Measurements from ENCODE around the gene GHR.

GHR gene

DNA sequence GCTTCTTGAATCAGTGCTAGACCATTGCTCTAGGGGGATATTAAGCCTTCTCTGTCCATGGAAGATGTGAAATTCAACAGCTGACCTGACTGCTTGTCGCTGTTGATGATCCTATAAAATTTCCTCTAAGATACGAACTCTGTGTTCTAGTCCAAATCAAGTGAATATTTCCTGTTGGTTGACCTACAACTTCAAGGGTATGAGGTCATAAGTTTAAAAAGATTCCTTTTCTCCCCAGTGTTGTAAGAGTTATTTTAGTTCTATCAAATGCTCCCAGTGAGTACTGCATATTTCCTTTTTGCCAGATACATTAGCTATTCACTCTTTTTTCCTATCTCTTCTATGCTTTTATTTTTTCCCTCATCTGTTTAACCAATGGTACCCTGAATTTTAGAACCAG, 230.5 kb downstream of the GHR start:
- H3K4me3 ChIP-seq (replicated peaks; ENCODE audit: insufficient read depth, low read length): no peak overlapping the region
- TF ChIP-seq POLR2AphosphoS5 (IDR thresholded peaks at IDR 0.05; ENCODE audit: low read depth) (no peak), GABPA (IDR thresholded peaks at IDR 0.05; ENCODE audit: low read depth) (no peak), SPI1 (IDR thresholded peaks at IDR 0.05; ENCODE audit: borderline replicate concordance, low read depth) (no peak)
- TF ChIP-seq, protein P1, sequence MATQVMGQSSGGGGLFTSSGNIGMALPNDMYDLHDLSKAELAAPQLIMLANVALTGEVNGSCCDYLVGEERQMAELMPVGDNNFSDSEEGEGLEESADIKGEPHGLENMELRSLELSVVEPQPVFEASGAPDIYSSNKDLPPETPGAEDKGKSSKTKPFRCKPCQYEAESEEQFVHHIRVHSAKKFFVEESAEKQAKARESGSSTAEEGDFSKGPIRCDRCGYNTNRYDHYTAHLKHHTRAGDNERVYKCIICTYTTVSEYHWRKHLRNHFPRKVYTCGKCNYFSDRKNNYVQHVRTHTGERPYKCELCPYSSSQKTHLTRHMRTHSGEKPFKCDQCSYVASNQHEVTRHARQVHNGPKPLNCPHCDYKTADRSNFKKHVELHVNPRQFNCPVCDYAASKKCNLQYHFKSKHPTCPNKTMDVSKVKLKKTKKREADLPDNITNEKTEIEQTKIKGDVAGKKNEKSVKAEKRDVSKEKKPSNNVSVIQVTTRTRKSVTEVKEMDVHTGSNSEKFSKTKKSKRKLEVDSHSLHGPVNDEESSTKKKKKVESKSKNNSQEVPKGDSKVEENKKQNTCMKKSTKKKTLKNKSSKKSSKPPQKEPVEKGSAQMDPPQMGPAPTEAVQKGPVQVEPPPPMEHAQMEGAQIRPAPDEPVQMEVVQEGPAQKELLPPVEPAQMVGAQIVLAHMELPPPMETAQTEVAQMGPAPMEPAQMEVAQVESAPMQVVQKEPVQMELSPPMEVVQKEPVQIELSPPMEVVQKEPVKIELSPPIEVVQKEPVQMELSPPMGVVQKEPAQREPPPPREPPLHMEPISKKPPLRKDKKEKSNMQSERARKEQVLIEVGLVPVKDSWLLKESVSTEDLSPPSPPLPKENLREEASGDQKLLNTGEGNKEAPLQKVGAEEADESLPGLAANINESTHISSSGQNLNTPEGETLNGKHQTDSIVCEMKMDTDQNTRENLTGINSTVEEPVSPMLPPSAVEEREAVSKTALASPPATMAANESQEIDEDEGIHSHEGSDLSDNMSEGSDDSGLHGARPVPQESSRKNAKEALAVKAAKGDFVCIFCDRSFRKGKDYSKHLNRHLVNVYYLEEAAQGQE (IDR thresholded peaks at IDR 0.05; ENCODE audit: insufficient replicate concordance, low read depth): no peak
- TF ChIP-seq, protein P2, sequence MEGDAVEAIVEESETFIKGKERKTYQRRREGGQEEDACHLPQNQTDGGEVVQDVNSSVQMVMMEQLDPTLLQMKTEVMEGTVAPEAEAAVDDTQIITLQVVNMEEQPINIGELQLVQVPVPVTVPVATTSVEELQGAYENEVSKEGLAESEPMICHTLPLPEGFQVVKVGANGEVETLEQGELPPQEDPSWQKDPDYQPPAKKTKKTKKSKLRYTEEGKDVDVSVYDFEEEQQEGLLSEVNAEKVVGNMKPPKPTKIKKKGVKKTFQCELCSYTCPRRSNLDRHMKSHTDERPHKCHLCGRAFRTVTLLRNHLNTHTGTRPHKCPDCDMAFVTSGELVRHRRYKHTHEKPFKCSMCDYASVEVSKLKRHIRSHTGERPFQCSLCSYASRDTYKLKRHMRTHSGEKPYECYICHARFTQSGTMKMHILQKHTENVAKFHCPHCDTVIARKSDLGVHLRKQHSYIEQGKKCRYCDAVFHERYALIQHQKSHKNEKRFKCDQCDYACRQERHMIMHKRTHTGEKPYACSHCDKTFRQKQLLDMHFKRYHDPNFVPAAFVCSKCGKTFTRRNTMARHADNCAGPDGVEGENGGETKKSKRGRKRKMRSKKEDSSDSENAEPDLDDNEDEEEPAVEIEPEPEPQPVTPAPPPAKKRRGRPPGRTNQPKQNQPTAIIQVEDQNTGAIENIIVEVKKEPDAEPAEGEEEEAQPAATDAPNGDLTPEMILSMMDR (IDR thresholded peaks at IDR 0.05; ENCODE audit: insufficient read depth, low read length): no peak
- peaks cover 2% of the 10 kb centered on the region for H3K27me3 ChIP-seq (ENCODE audit: insufficient read depth, poor library complexity, severe bottlenecking)
- no peak overlapping the region for H3K27ac ChIP-seq (replicated peaks)
- no peak for DNase-seq (ENCODE audit: low read depth in 1 of 2, low spot score in 1 of 2)

DNA sequence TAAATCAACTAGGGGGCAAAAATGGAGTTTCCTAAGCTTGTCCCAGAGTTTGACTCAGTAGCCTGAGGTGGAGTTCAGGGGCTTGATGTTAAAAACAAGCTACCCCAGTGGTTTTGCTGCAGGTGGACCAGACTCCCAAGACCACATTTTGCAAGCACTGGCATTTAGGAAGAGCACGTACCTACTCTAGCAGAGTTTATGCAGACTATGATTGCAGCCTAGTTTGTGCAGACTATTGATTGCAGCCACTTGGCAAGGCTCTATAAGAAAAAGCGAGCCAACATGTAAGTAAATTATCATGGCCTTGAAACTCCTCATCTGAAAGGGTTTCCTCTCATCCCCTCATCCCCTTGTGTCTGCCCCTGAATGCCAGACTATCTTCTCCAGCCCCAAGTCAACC, 231.4 kb downstream of the GHR start:
- Histone ChIP-seq H3K4me3 (replicated peaks; ENCODE audit: insufficient read depth, low read length) (no peak overlapping the region), H3K27ac (replicated peaks) (no peak overlapping the region), H3K27me3 (ENCODE audit: insufficient read depth, poor library complexity, severe bottlenecking) (no peaks in the 10 kb centered on the region)
- no peak for DNase-seq (ENCODE audit: low read depth in 1 of 2, low spot score in 1 of 2)
- TF ChIP-seq, protein P2 (IDR thresholded peaks at IDR 0.05; ENCODE audit: insufficient read depth, low read length): no peak
- TF ChIP-seq POLR2AphosphoS5 (IDR thresholded peaks at IDR 0.05; ENCODE audit: low read depth) (no peak), SPI1 (IDR thresholded peaks at IDR 0.05; ENCODE audit: borderline replicate concordance, low read depth) (no peak), GABPA (IDR thresholded peaks at IDR 0.05; ENCODE audit: low read depth) (no peak)
- TF ChIP-seq, protein P1 (IDR thresholded peaks at IDR 0.05; ENCODE audit: insufficient replicate concordance, low read depth): no peak

DNA sequence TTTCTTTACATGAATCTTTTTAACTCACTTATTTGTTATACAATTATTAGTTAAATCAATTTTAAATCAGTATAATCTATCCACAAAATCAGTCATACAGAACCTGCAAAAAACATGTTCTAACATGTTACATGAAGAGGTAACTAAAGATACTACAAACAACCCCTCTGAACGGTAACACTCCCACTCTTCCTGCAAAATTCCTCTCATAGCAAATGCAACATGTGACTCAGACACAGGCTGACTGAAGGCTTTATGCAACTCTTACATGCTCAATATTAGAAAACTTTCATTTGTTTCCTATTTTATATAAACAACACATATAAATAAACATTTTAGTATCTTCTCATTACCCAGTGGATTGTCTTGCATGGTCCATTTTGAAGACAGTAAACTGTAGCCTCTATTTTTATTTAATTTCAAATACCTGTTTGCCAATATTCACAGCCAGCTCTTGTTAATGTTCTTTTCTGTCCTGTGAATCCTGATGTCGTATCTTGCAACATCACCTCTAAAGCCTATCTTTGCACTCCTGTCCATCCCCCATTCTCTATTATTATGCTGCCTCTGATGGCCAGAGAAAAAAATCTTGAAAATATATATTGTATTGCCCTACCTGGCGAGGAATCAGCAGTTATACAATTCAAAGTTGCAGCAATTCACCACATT, 232.9 kb downstream of the GHR start:
- H3K27me3 ChIP-seq (ENCODE audit: insufficient read depth, poor library complexity, severe bottlenecking): no peaks in the 10 kb centered on the region
- no peak overlapping the region for H3K4me3 ChIP-seq (replicated peaks; ENCODE audit: insufficient read depth, low read length)
- DNase-seq (ENCODE audit: low read depth in 1 of 2, low spot score in 1 of 2): no peak
- TF ChIP-seq SPI1 (IDR thresholded peaks at IDR 0.05; ENCODE audit: borderline replicate concordance, low read depth): no peak
- TF ChIP-seq, protein P2 (IDR thresholded peaks at IDR 0.05; ENCODE audit: insufficient read depth, low read length): no peak
- TF ChIP-seq, protein P1 (IDR thresholded peaks at IDR 0.05; ENCODE audit: insufficient replicate concordance, low read depth): no peak
- TF ChIP-seq POLR2AphosphoS5 (IDR thresholded peaks at IDR 0.05; ENCODE audit: low read depth): no peak
- H3K27ac ChIP-seq (replicated peaks): no peak overlapping the region

Data from HL-60 (cell line).